NCI-H146 (cell line): ENCODE measurements around the gene KBTBD4.
"Not testable (repeated sequence)": the region's sequence is repeated elsewhere in the genome, so short reads cannot be mapped to it uniquely, and the experiment has no call there.

Source experiments
- DNase-seq: peaks from one replicate; lab custom pipeline; 2025; lab: John Stamatoyannopoulos, UW

Gene KBTBD4

GRCh38 chr11:47560426-47560825, 18.3 kb downstream of the KBTBD4 start:
- DNase-seq: no peak

DNA sequence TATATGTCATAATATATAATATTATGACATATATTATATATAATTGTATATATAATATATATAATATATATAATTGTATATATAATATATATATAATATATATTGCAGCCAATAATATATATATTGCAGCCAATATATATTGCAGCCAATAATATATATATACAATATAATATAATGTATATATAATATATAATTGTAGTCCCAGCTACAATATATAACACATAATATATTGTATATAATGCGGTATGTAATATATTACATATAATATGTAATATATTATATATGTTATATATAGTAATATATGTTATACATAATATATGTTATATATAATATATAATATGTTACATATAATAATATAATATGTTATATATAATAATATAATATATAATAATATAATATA, 20.1 kb downstream of the KBTBD4 start:
- no peak for DNase-seq

DNA sequence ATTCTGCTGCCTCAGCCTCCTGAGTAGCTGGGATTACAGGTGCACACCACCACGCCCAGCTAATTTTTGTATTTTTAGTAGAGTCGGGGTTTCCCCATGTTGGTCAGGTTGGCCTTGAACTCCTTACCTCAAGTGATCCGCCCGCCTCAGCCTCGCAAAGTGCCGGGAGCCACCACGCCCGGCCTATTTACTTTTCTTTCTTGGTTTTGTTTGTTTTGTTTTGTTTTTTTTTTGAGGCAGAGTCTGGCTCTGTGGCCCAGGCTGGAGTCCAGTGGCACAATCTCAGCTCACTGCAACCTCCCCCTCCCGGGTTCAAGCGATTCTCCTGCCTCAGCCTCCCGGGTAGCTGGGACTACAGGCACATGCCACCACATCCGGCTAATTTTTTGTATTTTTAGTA, 21.8 kb downstream of the KBTBD4 start:
- not testable (repeated sequence) for DNase-seq

DNA sequence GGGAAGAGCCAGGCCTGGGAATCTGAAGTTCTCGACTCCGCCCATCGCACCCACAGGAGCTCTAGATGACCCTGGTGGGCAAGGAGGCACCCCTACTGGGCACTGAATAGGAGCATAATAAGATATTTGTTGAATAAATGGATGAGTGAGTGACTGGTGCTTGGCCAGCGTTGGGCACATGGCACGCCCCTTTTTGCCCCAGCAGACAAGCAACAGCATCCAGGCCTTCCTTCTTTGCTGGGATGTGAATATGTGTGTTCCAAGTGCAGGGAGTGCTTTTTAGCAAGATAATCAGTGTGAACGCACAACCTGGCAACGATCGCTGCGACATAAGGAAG, 25.4 kb downstream of the KBTBD4 start:
- no peak for DNase-seq

DNA sequence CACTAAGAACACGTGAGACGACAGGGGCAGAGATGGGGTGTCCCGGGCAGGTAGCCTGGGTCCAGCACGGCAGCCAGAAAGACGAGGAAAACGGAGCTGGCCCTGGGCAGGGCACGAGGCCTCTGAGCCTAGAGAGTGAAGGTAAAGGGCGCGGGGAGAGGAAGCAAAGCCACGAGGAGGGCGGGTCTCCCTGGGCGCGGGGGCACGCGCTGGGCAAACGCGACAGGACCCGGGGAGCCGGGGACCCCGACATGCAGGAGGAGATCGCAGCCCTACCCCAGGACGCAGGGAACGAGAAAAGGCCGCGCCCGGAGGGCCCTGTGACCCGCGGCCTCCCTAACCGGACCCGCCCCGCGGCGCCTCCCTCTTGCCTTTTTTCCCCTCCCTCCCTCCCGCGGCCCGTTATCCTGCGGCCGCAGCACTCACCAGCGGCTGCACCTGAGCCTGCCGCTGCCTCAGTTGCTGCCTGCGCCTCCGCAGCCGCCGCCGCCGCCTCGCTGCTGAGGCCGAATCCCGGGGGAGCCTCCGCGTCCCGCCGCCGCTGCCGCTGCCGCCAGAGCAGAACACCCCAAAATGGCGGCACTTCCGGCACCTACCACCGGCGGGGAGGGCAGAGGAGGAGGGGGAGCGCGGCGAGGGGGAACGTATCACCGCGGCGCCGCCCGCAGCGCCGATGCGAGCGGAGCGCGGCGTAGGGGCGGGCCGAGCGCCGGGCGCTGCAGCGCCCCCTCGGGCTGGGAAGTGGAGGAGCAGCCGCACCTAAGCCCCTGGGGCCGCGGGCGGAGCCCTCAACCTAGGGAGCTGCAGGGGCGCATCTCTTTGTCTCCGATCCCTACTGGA, 26.0 kb downstream of the KBTBD4 start, which contains the start of gene CELF1:
CELF1 (minus strand) TSS at position 567 of the 840 bp plus-strand sequence. CDS start 53,609 bp downstream, outside the sequence.
- peak; percentile 92 for DNase-seq

DNA sequence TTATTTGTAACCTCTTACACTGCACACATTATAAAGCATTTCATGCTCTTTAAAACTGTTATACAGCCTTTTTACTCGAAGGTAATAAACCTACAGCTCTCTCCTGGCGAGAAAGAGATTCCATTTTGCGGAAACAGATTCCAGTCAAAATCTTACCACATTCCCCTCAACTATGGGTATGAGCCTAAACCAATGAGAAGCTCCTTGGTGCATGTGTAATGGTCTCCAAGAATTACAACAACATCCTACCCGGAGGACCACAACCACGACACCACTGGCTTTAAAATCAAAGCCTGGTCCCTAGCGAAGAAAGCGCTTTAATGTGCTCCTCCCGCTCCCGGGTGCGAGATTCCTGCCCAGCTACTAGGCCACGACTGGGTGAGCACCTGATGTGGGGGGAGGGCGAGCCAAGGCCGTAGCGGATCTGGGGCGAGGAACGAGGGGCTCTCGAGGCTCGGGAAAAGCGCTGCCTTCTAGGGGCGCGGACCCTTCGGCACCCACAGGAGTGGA, 26.7 kb downstream of the KBTBD4 start:
- peak; percentile 50 for DNase-seq

DNA sequence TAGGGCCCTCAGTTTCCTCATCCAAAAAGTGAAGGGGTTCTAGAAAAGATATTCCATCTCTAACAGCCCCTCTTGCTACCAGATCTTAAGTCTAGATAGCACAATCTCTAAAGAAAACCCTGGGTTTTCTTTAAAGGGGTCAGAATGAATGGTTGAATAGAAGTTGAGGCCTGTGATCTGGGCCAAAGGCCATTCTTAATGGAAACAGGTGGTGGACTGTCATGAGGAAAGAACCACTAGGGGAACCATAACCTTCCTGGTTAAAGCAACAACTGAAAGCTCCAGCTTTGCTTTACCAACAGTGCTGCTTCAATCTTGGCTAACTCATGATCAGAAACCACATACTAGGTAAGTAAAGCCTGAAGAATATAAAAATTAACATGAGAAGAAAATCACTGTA, 27.7 kb downstream of the KBTBD4 start:
- DNase-seq: no peak

GRCh38 chr11:47550288-47551047, 28.3 kb downstream of the KBTBD4 start:
- no peak for DNase-seq

GRCh38 chr11:47546274-47546673, 32.5 kb downstream of the KBTBD4 start:
- DNase-seq: not testable (repeated sequence)

GRCh38 chr11:47545298-47545697, 33.5 kb downstream of the KBTBD4 start:
- no peak for DNase-seq

DNA sequence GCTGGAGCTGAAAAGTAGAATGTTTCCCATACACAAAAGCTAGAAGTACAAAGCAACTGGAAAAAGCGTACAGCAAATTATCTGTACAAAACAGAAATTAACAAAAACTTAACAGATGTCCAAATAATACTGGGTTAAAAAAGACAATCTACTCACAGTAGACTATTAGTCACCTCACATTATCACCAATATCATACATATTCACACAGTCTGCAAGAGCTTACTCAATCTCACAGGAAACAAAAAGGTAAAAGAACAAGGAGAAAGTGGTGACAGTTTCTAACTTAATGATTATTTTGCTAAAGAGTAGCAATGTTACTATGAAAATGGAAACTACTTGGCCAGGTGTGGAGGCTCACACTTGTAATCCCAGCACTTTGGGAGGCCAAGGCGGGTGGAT, 37.7 kb downstream of the KBTBD4 start:
- no peak for DNase-seq

GRCh38 chr11:47539681-47540039, 39.1 kb downstream of the KBTBD4 start:
- no peak for DNase-seq

DNA sequence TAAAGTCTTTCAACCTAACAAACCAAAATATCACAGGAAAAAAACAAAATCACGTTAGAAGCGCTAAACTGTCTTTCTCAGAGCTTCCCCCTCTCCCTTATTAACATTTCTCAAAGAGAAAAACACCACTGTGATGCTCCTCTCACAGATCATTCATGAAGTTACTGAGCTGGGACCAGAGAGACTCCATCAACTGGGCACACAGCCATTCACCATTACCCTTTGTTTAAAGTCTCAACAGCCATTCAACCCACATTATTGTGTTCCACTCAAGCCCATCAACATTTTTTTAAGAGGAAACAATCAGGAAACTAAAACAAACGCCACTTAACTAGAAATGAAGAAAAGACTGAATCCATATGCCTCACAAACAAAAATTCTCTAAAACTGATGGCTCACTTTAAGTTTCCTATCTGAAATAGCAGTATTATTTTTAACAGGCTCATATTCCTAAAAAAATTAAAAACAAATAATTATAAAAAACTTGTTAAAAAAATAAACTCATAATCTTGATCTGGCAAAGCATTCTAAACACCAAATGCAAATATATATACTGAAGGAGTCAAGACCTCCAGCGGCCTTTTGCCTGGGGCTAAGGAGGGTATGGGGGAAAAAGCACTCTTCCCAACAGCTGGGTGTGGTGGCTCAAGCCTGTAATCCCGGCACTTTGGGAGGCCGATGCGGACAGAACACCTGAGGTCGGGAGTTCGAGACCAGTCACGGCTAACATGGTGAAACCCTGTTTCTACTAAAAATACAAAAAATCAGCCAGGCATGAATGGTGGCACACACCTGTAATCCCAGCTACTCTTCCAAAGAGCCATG, 39.8 kb downstream of the KBTBD4 start:
- peak; percentile 51 for DNase-seq

- no peak for DNase-seq
These were observed 41.9 kb downstream of the KBTBD4 start for GRCh38 chr11:47536915-47537314.

GRCh38 chr11:47534704-47535251, 44.0 kb downstream of the KBTBD4 start:
- DNase-seq: no peak

DNA sequence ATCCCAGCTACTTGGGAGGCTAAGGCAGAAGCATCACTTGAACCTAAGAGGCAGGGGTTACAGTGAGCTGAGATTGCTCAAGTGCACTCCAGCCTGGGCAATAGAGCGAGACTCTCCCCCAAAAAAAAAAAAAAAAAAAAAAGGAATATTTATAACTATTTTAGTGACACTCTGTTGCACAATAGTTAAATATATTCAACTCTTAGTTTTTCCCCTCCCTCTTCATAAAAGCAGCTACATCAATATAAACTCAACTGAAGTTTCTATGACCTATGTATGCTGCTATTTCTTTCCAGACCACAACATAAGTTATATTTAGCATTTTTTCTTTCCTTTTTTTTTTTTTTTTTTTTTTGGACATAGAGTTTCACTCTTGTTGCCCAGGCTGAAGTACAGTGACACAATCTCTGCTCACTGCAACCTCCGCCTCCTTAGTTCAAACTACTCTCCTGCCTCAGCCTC, 45.0 kb downstream of the KBTBD4 start:
- DNase-seq: no peak

- peak; percentile 21 for DNase-seq
These were observed 46.1 kb downstream of the KBTBD4 start for GRCh38 chr11:47532597-47533213.

DNA sequence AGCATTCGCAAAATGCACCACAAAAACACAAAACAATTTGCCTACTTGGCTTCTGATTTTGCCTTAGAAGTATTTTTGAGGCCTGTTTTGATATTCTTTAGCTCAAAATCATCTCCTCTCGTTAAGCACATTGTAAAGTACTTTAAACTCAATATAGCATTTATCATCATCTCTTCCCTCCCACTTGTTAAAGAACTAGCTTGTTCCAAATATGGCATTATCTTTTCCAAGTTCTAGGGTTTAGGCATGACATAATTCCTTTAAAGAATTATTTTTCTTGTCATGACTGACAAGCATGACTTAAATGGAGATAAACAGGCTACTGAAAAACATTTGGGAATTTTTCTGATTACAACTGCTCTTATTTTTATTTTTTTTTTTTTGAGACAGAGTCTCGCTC, 47.1 kb downstream of the KBTBD4 start:
- no peak for DNase-seq

DNA sequence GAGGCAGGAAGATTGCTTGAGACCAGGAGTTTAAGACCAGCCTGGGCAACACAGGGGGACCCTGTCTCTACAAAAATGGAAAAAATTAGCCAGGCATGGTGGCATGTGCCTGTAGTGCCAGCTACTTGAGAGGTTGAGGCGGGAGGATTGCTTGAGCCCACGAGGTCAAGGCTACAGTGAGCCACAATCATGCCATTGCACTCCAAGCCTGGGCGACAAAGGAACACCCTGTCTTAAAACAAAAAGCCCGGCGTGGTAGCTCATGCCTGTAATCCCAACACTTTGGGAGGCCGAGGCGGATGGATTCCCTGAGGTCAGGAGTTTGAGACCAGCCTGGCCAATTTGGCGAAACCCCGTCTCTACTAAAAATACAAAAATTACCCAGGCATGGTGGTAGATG, 48.0 kb downstream of the KBTBD4 start:
- DNase-seq: not testable (repeated sequence)

DNA sequence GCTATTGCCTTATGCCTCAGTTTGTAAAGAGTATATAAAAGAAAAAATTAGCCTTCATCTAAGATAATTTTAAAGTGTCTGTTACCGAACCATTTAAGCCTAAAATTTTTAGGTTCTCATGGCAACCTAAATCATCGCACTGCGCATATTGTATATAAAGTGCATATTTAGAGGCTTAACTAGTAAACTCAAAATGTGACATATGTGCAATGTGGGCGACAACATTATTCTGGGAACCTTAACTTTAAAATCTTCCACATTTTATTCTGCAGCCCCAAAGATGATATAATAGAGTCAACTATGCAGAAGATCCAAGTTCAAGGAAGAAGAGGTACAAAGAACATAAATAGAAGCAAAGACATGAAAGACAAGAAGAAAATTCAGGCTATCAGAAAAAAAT, 48.8 kb downstream of the KBTBD4 start:
- DNase-seq: no peak

- no peak for DNase-seq
These were observed 51.6 kb downstream of the KBTBD4 start for GRCh38 chr11:47527186-47527585.
